GM19240 (cell line): ENCODE measurements around the gene ATP12A.

Experiments used
- DNase-seq: peaks from one replicate; pipeline ENCODE4 v3.0.0; 2011; ENCODE audit warnings: low spot score; ENCODE audit not compliant: insufficient read length

ATP12A gene

GRCh38 chr13:24680258-24680920, at the start of gene ATP12A:
TSS of gene ATP12A (plus strand) at chr13:24680408. CDS start at chr13:24680744, 336 bp downstream.
- DNase-seq = no peak

- no peak for DNase-seq
These were observed 49.2 kb upstream of the ATP12A start for GRCh38 chr13:24630851-24631620.

GRCh38 chr13:24631922-24632321, 48.3 kb upstream of the ATP12A start:
- DNase-seq = no peak

- no peak for DNase-seq
These were observed 47.7 kb upstream of the ATP12A start for GRCh38 chr13:24632382-24633121.

- DNase-seq = no peak
These were observed 43.4 kb upstream of the ATP12A start for GRCh38 chr13:24636776-24637175.

- DNase-seq = no peak
These were observed 42.1 kb upstream of the ATP12A start for GRCh38 chr13:24638096-24638495.

- DNase-seq = no peak
These were observed 39.5 kb upstream of the ATP12A start for GRCh38 chr13:24640752-24641151.

GRCh38 chr13:24642219-24642618, 38.0 kb upstream of the ATP12A start:
- DNase-seq = no peak

- no peak for DNase-seq
These were observed 36.2 kb upstream of the ATP12A start for GRCh38 chr13:24644036-24644435.

GRCh38 chr13:24648271-24648670, 31.9 kb upstream of the ATP12A start:
- DNase-seq = no peak

GRCh38 chr13:24648983-24649687, 31.1 kb upstream of the ATP12A start:
- no peak for DNase-seq

- DNase-seq = no peak
These were observed 30.5 kb upstream of the ATP12A start for GRCh38 chr13:24649688-24650043.

- no peak for DNase-seq
These were observed 30.0 kb upstream of the ATP12A start for GRCh38 chr13:24650161-24650560.

GRCh38 chr13:24651718-24652345, 28.4 kb upstream of the ATP12A start:
- DNase-seq = no peak

GRCh38 chr13:24652359-24652758, 27.8 kb upstream of the ATP12A start:
- no peak for DNase-seq

- no peak for DNase-seq
These were observed 25.5 kb upstream of the ATP12A start for GRCh38 chr13:24654741-24655140.

- no peak for DNase-seq
These were observed 21.0 kb upstream of the ATP12A start for GRCh38 chr13:24659239-24659638.

- DNase-seq = no peak
These were observed 20.0 kb upstream of the ATP12A start for GRCh38 chr13:24660023-24660741.

GRCh38 chr13:24661713-24662112, 18.5 kb upstream of the ATP12A start:
- no peak for DNase-seq
